ENCODE results near the gene HSH2D. TPM values are rescaled to one million over a fixed set of nuclear protein-coding genes. Genes with fewer than 3 reads are reported as not detected.

Gene HSH2D
- total and polyA plus RNA-seq, 9 of the 15 experiments (the other 6 are each of a cell fraction or from before 2014, with no cell fraction given): 0.03 to 1.1 (median 0.35) TPM; not detected in 1

DNA sequence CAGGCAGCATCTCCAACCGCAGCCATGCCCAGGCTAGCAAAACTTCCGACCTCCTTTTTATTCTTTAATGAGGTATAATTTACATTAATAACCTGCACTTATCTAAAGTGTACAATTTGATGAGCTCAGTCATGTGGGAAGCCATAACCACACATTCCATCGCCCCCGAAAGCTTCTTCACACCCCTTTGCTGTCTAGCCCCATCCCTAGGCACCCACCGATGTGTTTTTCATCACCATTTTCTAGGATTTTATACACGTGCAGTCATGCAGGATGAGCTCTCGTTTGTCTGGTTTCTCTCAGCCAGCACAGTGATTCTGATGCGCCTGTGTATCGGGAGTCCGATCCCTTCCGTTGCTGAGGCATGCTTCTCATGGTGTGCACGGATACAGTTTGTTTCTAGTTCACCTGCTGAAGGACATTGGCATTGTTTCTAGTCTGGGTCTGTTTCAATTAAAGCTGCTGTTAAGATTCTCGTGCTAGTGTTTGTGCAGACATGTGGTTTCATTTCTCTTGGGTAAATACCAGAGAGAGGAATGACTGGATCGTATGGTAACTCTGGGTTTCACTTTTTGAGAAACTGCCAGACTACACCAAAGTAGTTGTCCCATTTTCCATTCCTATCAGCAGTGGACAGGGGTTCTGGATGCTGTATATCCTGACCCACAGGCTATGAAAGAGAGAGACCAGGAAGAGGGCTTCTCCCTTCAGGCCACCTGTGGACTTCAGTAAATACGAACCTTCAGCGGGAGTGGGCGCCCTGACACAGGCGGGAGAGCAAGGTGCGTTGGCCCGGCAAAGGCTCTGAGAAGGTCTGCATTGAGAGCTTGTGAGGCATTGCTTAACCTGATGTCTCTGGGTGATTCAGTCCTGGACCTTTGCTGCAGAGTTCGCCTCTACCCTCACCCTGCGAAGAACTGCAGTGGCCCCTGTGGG, 59.1 kb downstream of the HSH2D start (continued):
- TF ChIP-seq, protein P1, sequence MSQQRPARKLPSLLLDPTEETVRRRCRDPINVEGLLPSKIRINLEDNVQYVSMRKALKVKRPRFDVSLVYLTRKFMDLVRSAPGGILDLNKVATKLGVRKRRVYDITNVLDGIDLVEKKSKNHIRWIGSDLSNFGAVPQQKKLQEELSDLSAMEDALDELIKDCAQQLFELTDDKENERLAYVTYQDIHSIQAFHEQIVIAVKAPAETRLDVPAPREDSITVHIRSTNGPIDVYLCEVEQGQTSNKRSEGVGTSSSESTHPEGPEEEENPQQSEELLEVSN (IDR thresholded peaks at IDR 0.05; ENCODE audit: borderline replicate concordance in 1 of 2, extremely low read depth in 1 of 2, insufficient read depth in 1 of 2, insufficient read length in 1 of 2, low read depth in 1 of 2, low read length in 1 of 2, poor library complexity in 1 of 2, severe bottlenecking in 1 of 2): no peak
- TF ChIP-seq ZNF239 (CRISPR knock-in tag; IDR thresholded peaks at IDR 0.05) (peak; percentile 94), ZEB2 (IDR thresholded peaks at IDR 0.05) (no peak), ZNF589 (CRISPR knock-in tag; IDR thresholded peaks at IDR 0.05; ENCODE audit: low read depth) (no peak)
- TF ChIP-seq, protein P2, sequence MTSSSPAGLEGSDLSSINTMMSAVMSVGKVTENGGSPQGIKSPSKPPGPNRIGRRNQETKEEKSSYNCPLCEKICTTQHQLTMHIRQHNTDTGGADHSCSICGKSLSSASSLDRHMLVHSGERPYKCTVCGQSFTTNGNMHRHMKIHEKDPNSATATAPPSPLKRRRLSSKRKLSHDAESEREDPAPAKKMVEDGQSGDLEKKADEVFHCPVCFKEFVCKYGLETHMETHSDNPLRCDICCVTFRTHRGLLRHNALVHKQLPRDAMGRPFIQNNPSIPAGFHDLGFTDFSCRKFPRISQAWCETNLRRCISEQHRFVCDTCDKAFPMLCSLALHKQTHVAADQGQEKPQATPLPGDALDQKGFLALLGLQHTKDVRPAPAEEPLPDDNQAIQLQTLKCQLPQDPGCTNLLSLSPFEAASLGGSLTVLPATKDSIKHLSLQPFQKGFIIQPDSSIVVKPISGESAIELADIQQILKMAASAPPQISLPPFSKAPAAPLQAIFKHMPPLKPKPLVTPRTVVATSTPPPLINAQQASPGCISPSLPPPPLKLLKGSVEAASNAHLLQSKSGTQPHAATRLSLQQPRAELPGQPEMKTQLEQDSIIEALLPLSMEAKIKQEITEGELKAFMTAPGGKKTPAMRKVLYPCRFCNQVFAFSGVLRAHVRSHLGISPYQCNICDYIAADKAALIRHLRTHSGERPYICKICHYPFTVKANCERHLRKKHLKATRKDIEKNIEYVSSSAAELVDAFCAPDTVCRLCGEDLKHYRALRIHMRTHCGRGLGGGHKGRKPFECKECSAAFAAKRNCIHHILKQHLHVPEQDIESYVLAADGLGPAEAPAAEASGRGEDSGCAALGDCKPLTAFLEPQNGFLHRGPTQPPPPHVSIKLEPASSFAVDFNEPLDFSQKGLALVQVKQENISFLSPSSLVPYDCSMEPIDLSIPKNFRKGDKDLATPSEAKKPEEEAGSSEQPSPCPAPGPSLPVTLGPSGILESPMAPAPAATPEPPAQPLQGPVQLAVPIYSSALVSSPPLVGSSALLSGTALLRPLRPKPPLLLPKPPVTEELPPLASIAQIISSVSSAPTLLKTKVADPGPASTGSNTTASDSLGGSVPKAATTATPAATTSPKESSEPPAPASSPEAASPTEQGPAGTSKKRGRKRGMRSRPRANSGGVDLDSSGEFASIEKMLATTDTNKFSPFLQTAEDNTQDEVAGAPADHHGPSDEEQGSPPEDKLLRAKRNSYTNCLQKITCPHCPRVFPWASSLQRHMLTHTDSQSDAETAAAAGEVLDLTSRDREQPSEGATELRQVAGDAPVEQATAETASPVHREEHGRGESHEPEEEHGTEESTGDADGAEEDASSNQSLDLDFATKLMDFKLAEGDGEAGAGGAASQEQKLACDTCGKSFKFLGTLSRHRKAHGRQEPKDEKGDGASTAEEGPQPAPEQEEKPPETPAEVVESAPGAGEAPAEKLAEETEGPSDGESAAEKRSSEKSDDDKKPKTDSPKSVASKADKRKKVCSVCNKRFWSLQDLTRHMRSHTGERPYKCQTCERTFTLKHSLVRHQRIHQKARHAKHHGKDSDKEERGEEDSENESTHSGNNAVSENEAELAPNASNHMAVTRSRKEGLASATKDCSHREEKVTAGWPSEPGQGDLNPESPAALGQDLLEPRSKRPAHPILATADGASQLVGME (CRISPR knock-in tag; IDR thresholded peaks at IDR 0.05): no peak

Measured in K562 (cell line).